Measurements from ENCODE around the gene PLEKHN1. TPM values are rescaled to one million over a fixed set of nuclear protein-coding genes. Genes with fewer than 3 reads are reported as not detected.
A peak's percentile ranks its signal among the peaks of the same experiment; 100 is the strongest.

The PLEKHN1 gene
- 28.5 TPM for total RNA-seq

- DNase-seq (ENCODE audit: low spot score), result no peak
Observed at GRCh38 chr1:966135-966703, at the start of gene PLEKHN1. TSS of gene PLEKHN1 (plus strand) at chr1:966482. CDS start at chr1:966532, 50 bp downstream.

GRCh38 chr1:917076-917459 lies 49.2 kb upstream of the PLEKHN1 start:
- DNase-seq (ENCODE audit: low spot score), result no peak

- no peak for DNase-seq (ENCODE audit: low spot score)
Observed at GRCh38 chr1:917466-918091, 48.7 kb upstream of the PLEKHN1 start.

GRCh38 chr1:918353-918752 lies 47.9 kb upstream of the PLEKHN1 start:
- no peak for DNase-seq (ENCODE audit: low spot score)

GRCh38 chr1:918843-919242 lies 47.4 kb upstream of the PLEKHN1 start:
- no peak for DNase-seq (ENCODE audit: low spot score)

GRCh38 chr1:919271-919872 lies 46.9 kb upstream of the PLEKHN1 start:
- no peak for DNase-seq (ENCODE audit: low spot score)

- no peak for DNase-seq (ENCODE audit: low spot score)
Observed at GRCh38 chr1:920010-920409, 46.3 kb upstream of the PLEKHN1 start.

- no peak for DNase-seq (ENCODE audit: low spot score)
Observed at GRCh38 chr1:920521-920920, 45.8 kb upstream of the PLEKHN1 start.

GRCh38 chr1:921011-921837 lies 45.1 kb upstream of the PLEKHN1 start:
- no peak for DNase-seq (ENCODE audit: low spot score)

- peak; percentile 82 for DNase-seq (ENCODE audit: low spot score)
Observed at GRCh38 chr1:923131-923990, 42.9 kb upstream of the PLEKHN1 start, which contains the start of gene SAMD11. TSS of gene SAMD11 (plus strand) at chr1:923923. CDS start at chr1:924432, 509 bp downstream.

- DNase-seq (ENCODE audit: low spot score), result no peak
Observed at GRCh38 chr1:923991-924655, 42.2 kb upstream of the PLEKHN1 start.

GRCh38 chr1:924656-925560 lies 41.4 kb upstream of the PLEKHN1 start:
- DNase-seq (ENCODE audit: low spot score), result no peak

- no peak for DNase-seq (ENCODE audit: low spot score)
Observed at GRCh38 chr1:925561-926421, 40.5 kb upstream of the PLEKHN1 start.

- DNase-seq (ENCODE audit: low spot score), result no peak
Observed at GRCh38 chr1:927234-927633, 39.0 kb upstream of the PLEKHN1 start.

- no peak for DNase-seq (ENCODE audit: low spot score)
Observed at GRCh38 chr1:927748-928147, 38.5 kb upstream of the PLEKHN1 start.

GRCh38 chr1:928825-929661 lies 37.2 kb upstream of the PLEKHN1 start:
- DNase-seq (ENCODE audit: low spot score), result no peak

- DNase-seq (ENCODE audit: low spot score), result no peak
Observed at GRCh38 chr1:929712-930632, 36.3 kb upstream of the PLEKHN1 start.

All from ureter (tissue), 1 donor.